Gastroesophageal sphincter (tissue), 4 donors: ENCODE data around the gene NDUFB8. TPM values are rescaled to one million over a fixed set of nuclear protein-coding genes. Genes with fewer than 3 reads are reported as not detected.

ENCODE experiments used
- ATAC-seq: fragments of 150-250 bp; one replicate; pipeline ENCODE4 v1.9.1; 2016; ENCODE audit warnings: mild to moderate bottlenecking, moderate library complexity
- H3K27ac ChIP-seq, 4 donors: fragments of 200-600 bp; sonication (generic) in 3 of 4; 1 replicate in 3 of 4; 2 replicates in 1 of 4; pipeline ENCODE4 v1.5.1; 2016 to 2019
- H3K27me3 ChIP-seq: fragments of 200-600 bp; sonication (generic); one replicate; pipeline ENCODE4 v1.5.1; 2019
- H3K36me3 ChIP-seq, 2 donors: fragments of 200-600 bp; sonication (generic); one replicate each; pipeline ENCODE4 v1.5.1; 2019; ENCODE audit warnings: control low read depth in 1 of 2
- H3K4me1 ChIP-seq, 3 donors: fragments of 200-600 bp; sonication (generic); 1 replicate in 2 of 3; 2 replicates in 1 of 3; pipeline ENCODE4 v1.5.1; 2016 to 2019; ENCODE audit warnings: control low read depth in 2 of 3
- H3K4me3 ChIP-seq, 2 donors: fragments of 200-600 bp; sonication (generic); one replicate each; pipeline ENCODE4 v1.5.1; 2019; ENCODE audit warnings: mild to moderate bottlenecking in 1 of 2, moderate library complexity in 1 of 2
- H3K9me3 ChIP-seq, 3 donors: fragments of 200-600 bp; sonication (generic); one replicate each; pipeline ENCODE4 v1.5.1; 2017 to 2019; ENCODE audit warnings: control low read depth in 2 of 3
- EP300 ChIP-seq: sonication (generic); formaldehyde crosslinking; IDR thresholded peaks from one replicate; pipeline ENCODE4 v1.6.1; 2017; ENCODE audit warnings: antibody characterized with exemption, mild to moderate bottlenecking
- POLR2A ChIP-seq, 2 donors: fragments of 450-650 bp; IDR thresholded peaks; one replicate each; pipeline ENCODE4 v1.6.1; 2017; ENCODE audit warnings: antibody characterized with exemption in 2 of 2, mild to moderate bottlenecking in 2 of 2, moderate library complexity in 1 of 2
- POLR2AphosphoS5 ChIP-seq: sonication (generic); formaldehyde crosslinking; IDR thresholded peaks from one replicate; pipeline ENCODE4 v1.6.1; 2017; ENCODE audit warnings: antibody characterized with exemption
- WGBS, 2 donors: methylation state at CpG; one replicate each; pipeline ENCODE4 v1.1.5; 2018; ENCODE audit warnings: low coverage in 1 of 2; 5-methylcytosine and 5-hydroxymethylcytosine counted together
- total RNA-seq, 4 donors: library from RNA; depleted of rRNA; stranded (reverse); fragments of >200 nt; gene quantifications; one replicate each; pipeline ENCODE4 v1.1.0, GENCODE V29; 2016
- TF ChIP-seq, protein P1 (sequence below), 4 experiments: fragments of 200-600 bp in 2 of 4; fragments of 450-650 bp in 2 of 4; sonication (generic) in 1 of 4; IDR thresholded peaks; one replicate each; pipeline ENCODE4 v1.5.1; 2017 to 2019; ENCODE audit warnings: antibody characterized with exemption in 4 of 4, mild to moderate bottlenecking in 2 of 4, moderate library complexity in 2 of 4

NDUFB8 gene
- total RNA-seq, 4 donors from 2014 or later: 268 to 317 (median 283) TPM

DNA sequence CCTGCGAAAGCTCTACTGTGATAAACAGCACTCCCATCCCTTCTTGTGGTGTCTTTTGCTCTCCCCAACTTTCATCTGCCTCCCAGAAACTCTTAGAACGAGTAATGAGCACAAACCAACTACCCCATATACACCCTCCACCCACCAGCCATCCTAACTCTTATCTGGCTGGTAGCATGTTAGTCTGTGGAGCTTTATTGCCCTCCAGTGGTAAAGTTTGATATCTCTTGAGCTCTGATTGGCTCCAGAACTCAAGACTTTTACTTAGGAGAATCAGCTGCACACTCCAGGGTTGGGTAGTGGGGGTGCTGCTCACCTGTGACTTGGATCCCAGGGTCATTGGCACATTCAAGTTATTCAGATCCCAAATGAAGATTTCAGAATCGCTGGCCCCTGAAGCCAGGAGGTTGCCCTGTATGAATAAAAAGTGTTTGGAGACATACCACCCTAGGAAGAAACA lies 20.9 kb downstream of the NDUFB8 start:
- no peak overlapping the region for H3K27ac ChIP-seq
- H3K4me3 ChIP-seq: no peak overlapping the region
- H3K9me3 ChIP-seq: no peaks in the 10 kb centered on the region
- H3K4me1 ChIP-seq: no peaks in the 10 kb centered on the region
- no peak for ATAC-seq
- H3K27me3 ChIP-seq: no peaks in the 10 kb centered on the region
- TF ChIP-seq, protein P1, sequence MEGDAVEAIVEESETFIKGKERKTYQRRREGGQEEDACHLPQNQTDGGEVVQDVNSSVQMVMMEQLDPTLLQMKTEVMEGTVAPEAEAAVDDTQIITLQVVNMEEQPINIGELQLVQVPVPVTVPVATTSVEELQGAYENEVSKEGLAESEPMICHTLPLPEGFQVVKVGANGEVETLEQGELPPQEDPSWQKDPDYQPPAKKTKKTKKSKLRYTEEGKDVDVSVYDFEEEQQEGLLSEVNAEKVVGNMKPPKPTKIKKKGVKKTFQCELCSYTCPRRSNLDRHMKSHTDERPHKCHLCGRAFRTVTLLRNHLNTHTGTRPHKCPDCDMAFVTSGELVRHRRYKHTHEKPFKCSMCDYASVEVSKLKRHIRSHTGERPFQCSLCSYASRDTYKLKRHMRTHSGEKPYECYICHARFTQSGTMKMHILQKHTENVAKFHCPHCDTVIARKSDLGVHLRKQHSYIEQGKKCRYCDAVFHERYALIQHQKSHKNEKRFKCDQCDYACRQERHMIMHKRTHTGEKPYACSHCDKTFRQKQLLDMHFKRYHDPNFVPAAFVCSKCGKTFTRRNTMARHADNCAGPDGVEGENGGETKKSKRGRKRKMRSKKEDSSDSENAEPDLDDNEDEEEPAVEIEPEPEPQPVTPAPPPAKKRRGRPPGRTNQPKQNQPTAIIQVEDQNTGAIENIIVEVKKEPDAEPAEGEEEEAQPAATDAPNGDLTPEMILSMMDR (IDR thresholded peaks at IDR 0.05): no peak
- TF ChIP-seq POLR2A (IDR thresholded peaks at IDR 0.05): no peak
- no peak for TF ChIP-seq POLR2AphosphoS5
- TF ChIP-seq EP300: no peak
- peaks cover 0 to 97% of the 10 kb centered on the region in 2 donors for H3K36me3 ChIP-seq
- 43 to 47% methylated on average over 1 to 3 of the region's 3 CpGs for WGBS, 2 donors

DNA sequence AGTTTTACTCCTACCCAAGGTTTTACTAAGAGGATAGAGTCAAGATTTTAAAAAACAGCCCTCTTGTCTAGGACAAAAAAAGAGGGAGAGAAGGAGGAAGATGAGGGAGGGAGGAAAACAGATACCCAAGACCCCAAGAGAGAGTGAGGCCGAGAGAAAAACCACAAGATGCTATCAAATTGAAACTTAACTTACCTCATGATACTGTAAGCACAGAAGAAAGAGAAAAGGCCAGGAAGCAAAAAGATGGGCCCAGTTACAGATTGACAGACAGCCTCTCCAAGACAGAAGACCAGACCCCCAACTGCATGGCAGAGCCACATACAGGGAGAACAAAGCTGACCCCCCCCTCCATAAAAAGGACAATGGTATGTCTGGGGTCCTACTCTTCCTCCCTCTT lies 21.4 kb downstream of the NDUFB8 start:
- H3K27ac ChIP-seq: no peak overlapping the region
- 60 to 82% methylated on average over 1 of the region's 1 CpG for WGBS, 2 donors
- H3K4me3 ChIP-seq: no peak overlapping the region
- no peak for ATAC-seq
- no peaks in the 10 kb centered on the region for H3K4me1 ChIP-seq
- TF ChIP-seq EP300: no peak
- no peak for TF ChIP-seq POLR2A (IDR thresholded peaks at IDR 0.05)
- TF ChIP-seq, protein P1 (IDR thresholded peaks at IDR 0.05): no peak
- no peak for TF ChIP-seq POLR2AphosphoS5
- peaks cover 0 to 97% of the 10 kb centered on the region in 2 donors for H3K36me3 ChIP-seq
- no peaks in the 10 kb centered on the region for H3K9me3 ChIP-seq
- no peaks in the 10 kb centered on the region for H3K27me3 ChIP-seq

DNA sequence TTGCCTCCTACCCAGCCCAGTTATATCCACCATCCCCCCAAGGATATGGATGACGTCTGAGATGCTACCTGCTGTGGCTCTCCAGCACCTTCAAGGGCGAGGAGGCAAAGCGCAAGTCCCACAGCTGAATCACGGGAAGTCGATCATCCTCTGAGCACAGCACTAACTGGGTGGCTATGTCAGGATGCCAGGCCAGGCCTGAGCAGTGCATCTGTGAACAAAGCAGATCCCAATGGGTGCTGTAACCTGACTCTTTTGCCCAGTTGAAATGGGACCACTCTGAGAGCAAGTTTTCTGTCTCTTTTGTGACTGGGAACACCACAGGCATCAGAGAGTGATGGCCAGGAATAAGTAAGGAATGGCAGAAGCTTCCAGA lies 22.3 kb downstream of the NDUFB8 start:
- H3K36me3 ChIP-seq: peaks cover 0 to 97% of the 10 kb centered on the region in 2 donors
- WGBS, 2 donors: 87 to 91% methylated on average over 4 to 5 of the region's 5 CpGs

DNA sequence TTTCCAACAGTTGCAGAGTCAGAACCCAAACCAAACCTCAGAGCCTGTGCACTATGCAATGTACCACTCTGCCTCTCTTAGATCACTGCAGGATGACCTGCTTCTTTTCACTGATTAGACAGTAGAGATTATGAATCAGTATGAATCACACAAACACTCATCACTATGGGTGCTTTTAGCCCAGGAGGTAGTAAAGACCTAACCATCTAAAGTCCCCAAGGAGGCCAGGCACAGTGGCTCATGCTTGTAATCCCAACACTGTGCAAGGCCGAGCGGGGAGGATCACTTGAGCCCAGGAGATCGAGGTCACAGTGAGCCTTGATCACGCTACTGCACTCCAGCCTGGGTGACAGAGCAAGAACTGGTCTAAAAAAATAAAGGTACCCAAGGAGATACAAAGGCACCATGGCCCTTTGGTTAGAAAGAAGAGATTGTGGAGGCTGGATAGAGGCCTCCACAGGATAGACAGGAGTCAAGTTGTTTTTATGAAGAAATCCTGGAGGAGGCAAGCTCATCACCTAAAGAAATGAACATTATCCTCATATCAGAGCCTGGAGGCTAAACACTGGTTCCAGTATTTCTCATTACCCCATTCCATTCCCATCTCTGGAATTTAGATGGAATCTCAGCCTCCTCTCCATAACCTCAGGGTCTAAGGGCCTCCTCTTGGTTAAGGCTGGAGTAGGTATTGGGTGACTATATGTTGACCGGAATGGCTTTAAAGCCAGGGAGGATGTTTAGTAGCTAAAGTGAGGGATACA lies 22.9 kb downstream of the NDUFB8 start:
- Histone ChIP-seq H3K9me3 (no peaks in the 10 kb centered on the region), H3K4me1 (no peaks in the 10 kb centered on the region), H3K36me3 (peaks cover 0 to 97% of the 10 kb centered on the region in 2 donors), H3K27ac (no peak overlapping the region), H3K27me3 (no peaks in the 10 kb centered on the region), H3K4me3 (no peak overlapping the region)
- WGBS, 2 donors: 80 to 87% methylated on average over 1 to 3 of the region's 5 CpGs
- no peak for ATAC-seq
- TF ChIP-seq, protein P1 (IDR thresholded peaks at IDR 0.05): no peak
- TF ChIP-seq POLR2AphosphoS5 (no peak), POLR2A (IDR thresholded peaks at IDR 0.05) (no peak)

More for the DNA sequence above, 22.3 kb downstream of the NDUFB8 start:
- no peaks in the 10 kb centered on the region for H3K27me3 ChIP-seq
- H3K4me1 ChIP-seq: no peaks in the 10 kb centered on the region
- no peak overlapping the region for H3K4me3 ChIP-seq
- no peak for ATAC-seq
- H3K27ac ChIP-seq: no peak overlapping the region
- H3K9me3 ChIP-seq: no peaks in the 10 kb centered on the region
- TF ChIP-seq POLR2AphosphoS5 (no peak), POLR2A (IDR thresholded peaks at IDR 0.05) (no peak), EP300 (no peak)
- TF ChIP-seq, protein P1 (IDR thresholded peaks at IDR 0.05): no peak

DNA sequence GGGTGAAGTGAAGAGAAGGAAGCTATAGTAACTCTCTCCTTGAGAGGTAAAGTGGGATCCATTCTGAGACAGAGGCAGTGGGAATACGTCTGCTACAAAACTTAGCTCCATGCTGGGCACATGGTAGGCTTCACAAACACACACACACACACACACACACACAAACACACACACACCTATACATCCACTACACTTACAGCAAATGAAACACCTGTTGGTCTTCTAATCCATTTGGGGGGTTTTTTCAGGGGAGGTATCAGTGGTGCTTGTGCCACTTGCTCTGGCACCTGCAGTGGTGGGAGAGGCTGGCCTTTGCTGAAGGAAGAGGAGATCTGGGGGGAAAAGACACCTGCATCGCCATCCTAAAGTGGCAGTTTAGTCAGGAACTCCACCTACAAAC lies 24.5 kb downstream of the NDUFB8 start:
- no peaks in the 10 kb centered on the region for H3K9me3 ChIP-seq
- ATAC-seq: no peak
- TF ChIP-seq POLR2A (IDR thresholded peaks at IDR 0.05) (no peak), EP300 (no peak), POLR2AphosphoS5 (no peak)
- TF ChIP-seq, protein P1 (IDR thresholded peaks at IDR 0.05): no peak
- no peaks in the 10 kb centered on the region for H3K27me3 ChIP-seq
- 100% methylated on average over 1 of the region's 2 CpGs; no CpG with 5 or more reads in 1 of the 2 donors for WGBS, 2 donors
- no peak overlapping the region for H3K27ac ChIP-seq
- no peaks in the 10 kb centered on the region for H3K4me1 ChIP-seq
- H3K4me3 ChIP-seq: no peak overlapping the region
- peaks cover 0 to 97% of the 10 kb centered on the region in 2 donors for H3K36me3 ChIP-seq
